ENCODE data around the gene IL12RB1.

Gene IL12RB1

GRCh38 chr19:18086590-18087138, at the start of gene IL12RB1:
TSS of gene IL12RB1 (minus strand) at chr19:18086934. CDS start at chr19:18086823, 111 bp downstream.
- DNase-seq: peak; percentile 77

GRCh38 chr19:18135712-18136584, 49.2 kb upstream of the IL12RB1 start:
- no peak for DNase-seq

- DNase-seq: no peak
Measured at GRCh38 chr19:18131841-18132596, 45.3 kb upstream of the IL12RB1 start.

GRCh38 chr19:18130523-18131242, 43.9 kb upstream of the IL12RB1 start:
- no peak for DNase-seq

GRCh38 chr19:18128805-18129204, 42.1 kb upstream of the IL12RB1 start:
- DNase-seq: no peak

- peak; percentile 32 for DNase-seq
Measured at GRCh38 chr19:18128044-18128443, 41.3 kb upstream of the IL12RB1 start.

- no peak for DNase-seq
Measured at GRCh38 chr19:18126097-18126496, 39.4 kb upstream of the IL12RB1 start.

- no peak for DNase-seq
Measured at GRCh38 chr19:18123819-18124218, 37.1 kb upstream of the IL12RB1 start.

- no peak for DNase-seq
Measured at GRCh38 chr19:18122860-18123795, 36.4 kb upstream of the IL12RB1 start.

- DNase-seq: no peak
Measured at GRCh38 chr19:18122424-18122823, 35.7 kb upstream of the IL12RB1 start.

GRCh38 chr19:18121166-18121565, 34.4 kb upstream of the IL12RB1 start:
- no peak for DNase-seq

- no peak for DNase-seq
Measured at GRCh38 chr19:18120127-18120526, 33.4 kb upstream of the IL12RB1 start.

GRCh38 chr19:18119717-18120105, 33.0 kb upstream of the IL12RB1 start:
- peak; percentile 69 for DNase-seq

GRCh38 chr19:18119013-18119716, 32.4 kb upstream of the IL12RB1 start:
- DNase-seq: peak; percentile 67

- DNase-seq: no peak
Measured at GRCh38 chr19:18118420-18119012, 31.8 kb upstream of the IL12RB1 start.

GRCh38 chr19:18117692-18118378, 31.1 kb upstream of the IL12RB1 start:
- DNase-seq: peak; percentile 96

GRCh38 chr19:18117364-18117691, 30.6 kb upstream of the IL12RB1 start:
- no peak for DNase-seq

- DNase-seq: no peak
Measured at GRCh38 chr19:18114483-18114882, 27.7 kb upstream of the IL12RB1 start.

- DNase-seq: no peak
Measured at GRCh38 chr19:18113827-18114226, 27.1 kb upstream of the IL12RB1 start.

- peak; percentile 82 for DNase-seq
Measured at GRCh38 chr19:18112989-18113478, 26.3 kb upstream of the IL12RB1 start.

Data from CD4-positive, alpha-beta T cell treated with Interleukin-17A for 1 hour (primary cell).